K562 (cell line): ENCODE results near the gene DBP. TPM values are rescaled to one million over a fixed set of nuclear protein-coding genes. Genes with fewer than 3 reads are reported as not detected.

Experiments used
- AFF1 ChIP-seq, 2 experiments: fragments of 450-650 bp; IDR thresholded peaks; 2 replicates each; pipeline ENCODE4 v1.6.1; 2018; ENCODE audit warnings: mild to moderate bottlenecking in 2 of 2, low read depth in 1 of 2; ENCODE audit not compliant: partially characterized antibody in 2 of 2
- CBX1 ChIP-seq: sonication (generic); IDR thresholded peaks from 2 replicates; pipeline ENCODE4 v1.6.1; 2016; ENCODE audit warnings: antibody characterized with exemption, low read depth, mild to moderate bottlenecking
- CEBPB ChIP-seq: fragments of 450-650 bp; IDR thresholded peaks from 2 replicates; pipeline ENCODE4 v1.6.1; 2016; ENCODE audit warnings: missing genetic modification characterization, missing compliant biosample characterization
- CSDE1 ChIP-seq, 2 experiments: fragments of 450-650 bp; IDR thresholded peaks; 2 replicates each; pipeline ENCODE4 v1.6.1; 2016; ENCODE audit warnings: mild to moderate bottlenecking in 1 of 2
- FOSL1 ChIP-seq: fragments of 200-800 bp; sonication (Bioruptor generic); conservative IDR thresholded peaks from 2 replicates; pipeline ENCODE4 v1.6.1; 2016; ENCODE audit warnings: missing genetic modification characterization, missing compliant biosample characterization
- RNF2 ChIP-seq: sonication (generic); IDR thresholded peaks from 2 replicates; pipeline ENCODE4 v1.6.1; 2016
- ZBTB40 ChIP-seq, 2 experiments: fragments of 450-650 bp in 1 of 2; sonication (generic) in 1 of 2; formaldehyde crosslinking in 1 of 2; IDR thresholded peaks; 2 replicates each; pipeline versions ENCODE4 v1.7.1 to v1.9.0; 2016 to 2022; ENCODE audit warnings: inconsistent platforms in 1 of 2, mild to moderate bottlenecking in 1 of 2, missing genetic modification reagents in 1 of 2
- ZNF639 ChIP-seq, 2 experiments: fragments of 200-800 bp in 1 of 2; sonication (Bioruptor generic) in 1 of 2; sonication (generic) in 1 of 2; formaldehyde crosslinking in 1 of 2; IDR thresholded peaks in 1 of 2; conservative IDR thresholded peaks in 1 of 2; 2 replicates each; pipeline versions ENCODE4 v1.5.0 to v1.6.1; 2016 to 2020; ENCODE audit warnings: missing compliant biosample characterization in 1 of 2, missing genetic modification characterization in 1 of 2, missing genetic modification reagents in 1 of 2
- polyA plus RNA-seq, 8 experiments: library from polyadenylated mRNA; depleted of rRNA in 4 of 8; stranded (reverse) in 5 of 8; unstranded in 3 of 8; fragments of >200 nt; fragmentation: Nextera tagmentation in 2 of 8; fragmentation: Illumina TruSeq in 1 of 8; extraction: Ambion mirVana in 2 of 8; extraction: Trizol in 1 of 8; gene quantifications; 2 replicates each; pipeline versions ENCODE4 v1.2.1 to v1.2.3, GENCODE V29; 2011 to 2014; ENCODE audit warnings: inconsistent platforms in 1 of 8, missing spikeins in 1 of 8
- total RNA-seq, 7 experiments: library from RNA; depleted of rRNA in 6 of 7; stranded (reverse); fragments of >200 nt in 6 of 7; fragmentation: Illumina TruSeq in 2 of 7; extraction: Trizol in 2 of 7; gene quantifications; 2 replicates each; pipeline versions ENCODE4 v1.2.1 to v1.2.3, GENCODE V29; 2011 to 2021; ENCODE audit warnings: low replicate concordance in 1 of 7
- TF ChIP-seq, protein P1 (sequence below): fragments of 200-800 bp; sonication (Bioruptor generic); IDR thresholded peaks from 2 replicates; pipeline ENCODE4 v1.6.1; 2017; ENCODE audit warnings: missing genetic modification characterization, missing compliant biosample characterization

Gene DBP
- total and polyA plus RNA-seq, 9 of the 15 experiments (the other 6 are each of a cell fraction or from before 2014, with no cell fraction given): 0.25 to 5.5 (median 1.8) TPM

DNA sequence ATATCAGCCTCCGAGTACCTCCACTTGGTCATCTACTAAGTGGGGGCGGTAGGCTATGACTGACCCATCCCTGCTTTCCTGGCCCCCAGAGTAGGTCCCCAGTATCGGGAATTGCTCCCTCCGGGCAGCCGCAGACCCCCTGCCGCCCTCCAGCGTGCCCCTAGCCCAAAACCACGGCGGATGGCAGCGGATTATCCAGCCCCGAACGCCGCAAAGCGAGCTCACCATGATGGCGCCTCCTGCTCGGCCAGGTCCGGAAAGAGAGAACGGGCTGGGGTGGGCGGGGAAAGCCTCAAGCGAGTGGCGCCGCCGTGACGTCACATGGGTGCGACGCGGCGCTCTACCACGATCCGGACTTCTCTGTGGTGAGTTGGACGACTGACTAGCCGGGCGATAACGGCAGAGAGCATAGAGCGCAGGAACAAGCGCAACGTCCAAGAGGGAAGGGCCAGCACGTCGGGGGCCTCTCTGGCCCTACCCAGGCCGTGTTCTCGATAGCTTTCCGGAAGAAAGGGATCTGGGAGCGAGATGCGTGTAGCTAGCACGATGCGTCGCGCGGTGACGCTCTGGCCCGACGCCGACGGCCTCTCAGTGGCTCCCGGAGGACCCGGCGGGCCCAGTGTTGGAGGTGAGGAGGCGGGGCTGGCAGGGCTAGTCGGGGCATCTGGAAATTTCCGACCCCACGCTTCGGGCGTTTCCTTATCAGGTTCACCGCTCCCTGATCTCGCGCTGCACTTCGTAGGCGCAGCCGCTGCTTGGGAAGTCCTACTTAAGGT lies 18.1 kb downstream of the DBP start, which contains the start of the genes RPL18 and SPHK2 (continued):
- TF ChIP-seq ZNF639 (CRISPR knock-in tag; conservative IDR thresholded peaks at IDR 0.05 in 1 of 2, IDR thresholded peaks at IDR 0.05 in 1 of 2) (peak in 1 of 2 experiments; percentile 99; a peak in 2 of 4 replicates), ZBTB40 (IDR thresholded peaks at IDR 0.05) (peak; percentile 94), ZBTB40 (CRISPR knock-in tag; IDR thresholded peaks at IDR 0.05) (no peak), FOSL1 (peak; percentile 65), CEBPB (tag) (no peak), CSDE1 (IDR thresholded peaks at IDR 0.05) (no peak; a peak in 2 of 4 replicates), CBX1 (peak; percentile 99; the same call in 1 of the 2 replicates), AFF1 (IDR thresholded peaks at IDR 0.05; ENCODE audit: low read depth in 1 of 2, partially characterized antibody in 2 of 2) (no peak), RNF2 (peak; percentile 80)
- TF ChIP-seq, protein P1, sequence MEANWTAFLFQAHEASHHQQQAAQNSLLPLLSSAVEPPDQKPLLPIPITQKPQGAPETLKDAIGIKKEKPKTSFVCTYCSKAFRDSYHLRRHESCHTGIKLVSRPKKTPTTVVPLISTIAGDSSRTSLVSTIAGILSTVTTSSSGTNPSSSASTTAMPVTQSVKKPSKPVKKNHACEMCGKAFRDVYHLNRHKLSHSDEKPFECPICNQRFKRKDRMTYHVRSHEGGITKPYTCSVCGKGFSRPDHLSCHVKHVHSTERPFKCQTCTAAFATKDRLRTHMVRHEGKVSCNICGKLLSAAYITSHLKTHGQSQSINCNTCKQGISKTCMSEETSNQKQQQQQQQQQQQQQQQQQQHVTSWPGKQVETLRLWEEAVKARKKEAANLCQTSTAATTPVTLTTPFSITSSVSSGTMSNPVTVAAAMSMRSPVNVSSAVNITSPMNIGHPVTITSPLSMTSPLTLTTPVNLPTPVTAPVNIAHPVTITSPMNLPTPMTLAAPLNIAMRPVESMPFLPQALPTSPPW (CRISPR knock-in tag): peak; percentile 88
